WTC11 (cell line): ENCODE data around the gene ANAPC4. TPM values are rescaled to one million over a fixed set of nuclear protein-coding genes. Genes with fewer than 3 reads are reported as not detected.

Source experiments
- ATAC-seq: fragments of 200-7000 bp; cut with Tn5 transposase; 2 replicates; pipeline ENCODE4 v1.10.0; 2021; ENCODE audit warnings: mild to moderate bottlenecking, moderate library complexity
- CTCF ChIA-PET: fragments of 300-600 bp; sonication (Branson Sonifier 250); formaldehyde crosslinking; loops from one replicate; lab custom pipeline; 2021; ENCODE audit warnings: antibody characterized with exemption; lab: Charles Lee
- POLR2A ChIA-PET: fragments of 350-600 bp; sonication (Branson Sonifier 250); formaldehyde crosslinking; loops from one replicate; lab custom pipeline; 2021; ENCODE audit warnings: antibody characterized with exemption; lab: Charles Lee
- DNase-seq: peaks from one replicate; pipeline ENCODE4 v3.0.0; 2021; ENCODE audit warnings: low spot score
- H3K27ac Mint-ChIP-seq: 2 replicates; pipeline ENCODE4 v1.8.0; 2021; ENCODE audit warnings: mixed read lengths
- H3K27me3 Mint-ChIP-seq: 2 replicates; pipeline ENCODE4 v1.8.0; 2021; ENCODE audit warnings: low read depth, mild to moderate bottlenecking, moderate library complexity, mixed read lengths
- H3K36me3 Mint-ChIP-seq: 2 replicates; pipeline ENCODE4 v1.8.0; 2021; ENCODE audit warnings: mixed read lengths
- H3K4me1 Mint-ChIP-seq: 2 replicates; pipeline ENCODE4 v1.8.0; 2022; ENCODE audit warnings: mixed read lengths
- H3K4me3 Mint-ChIP-seq: 2 replicates; pipeline ENCODE4 v1.8.0; 2021; ENCODE audit warnings: mild to moderate bottlenecking, moderate library complexity, mixed read lengths
- H3K9me3 Mint-ChIP-seq: 2 replicates; pipeline ENCODE4 v1.8.0; 2021; ENCODE audit warnings: mixed read lengths
- AFF4 ChIP-seq: sonication (generic); formaldehyde crosslinking; IDR thresholded peaks from 2 replicates; pipeline ENCODE4 v1.8.1; 2023; ENCODE audit warnings: mild to moderate bottlenecking, missing genetic modification reagents, borderline replicate concordance
- CBFB ChIP-seq: sonication (generic); formaldehyde crosslinking; IDR thresholded peaks from 2 replicates; pipeline ENCODE4 v1.8.1; 2022; ENCODE audit warnings: mild to moderate bottlenecking, low read depth, missing genetic modification reagents
- CDX4 ChIP-seq: fragments of 250-450 bp; sonication (Bioruptor Pico); IDR thresholded peaks from 2 replicates; pipeline ENCODE4 v1.9.0; 2021; ENCODE audit warnings: moderate library complexity, mild to moderate bottlenecking, inconsistent platforms, borderline replicate concordance
- CTCF ChIP-seq: fragments of 200-600 bp; IDR thresholded peaks from 2 replicates; pipeline ENCODE4 v1.8.0; 2022; ENCODE audit warnings: antibody characterized with exemption
- E2F5 ChIP-seq: sonication (generic); formaldehyde crosslinking; IDR thresholded peaks from 2 replicates; pipeline ENCODE4 v1.8.1; 2022; ENCODE audit warnings: mild to moderate bottlenecking, moderate library complexity, missing genetic modification reagents
- FOXK1 ChIP-seq: sonication (generic); formaldehyde crosslinking; IDR thresholded peaks from 2 replicates; pipeline ENCODE4 v1.8.0; 2022; ENCODE audit warnings: mild to moderate bottlenecking, moderate library complexity, missing genetic modification reagents
- FOXP1 ChIP-seq: sonication (generic); formaldehyde crosslinking; IDR thresholded peaks from 2 replicates; pipeline ENCODE4 v1.8.0; 2022; ENCODE audit warnings: missing genetic modification reagents, mild to moderate bottlenecking, moderate library complexity, borderline replicate concordance
- HMGA2 ChIP-seq: fragments of 250-450 bp; sonication (Bioruptor Pico); IDR thresholded peaks from 2 replicates; pipeline ENCODE4 v1.4.0; 2021; ENCODE audit warnings: mild to moderate bottlenecking, moderate library complexity
- HMGXB4 ChIP-seq: sonication (generic); formaldehyde crosslinking; IDR thresholded peaks from 2 replicates; pipeline ENCODE4 v1.8.1; 2023; ENCODE audit warnings: mild to moderate bottlenecking, moderate library complexity, missing genetic modification reagents
- IRF2 ChIP-seq: sonication (generic); formaldehyde crosslinking; IDR thresholded peaks from 2 replicates; pipeline ENCODE4 v1.8.0; 2022; ENCODE audit warnings: low read depth, missing genetic modification reagents, borderline replicate concordance
- MYBL2 ChIP-seq: sonication (generic); formaldehyde crosslinking; IDR thresholded peaks from 2 replicates; pipeline ENCODE4 v1.8.1; 2023; ENCODE audit warnings: mild to moderate bottlenecking, moderate library complexity, missing genetic modification reagents
- NFATC4 ChIP-seq: fragments of 250-450 bp; sonication (Bioruptor Pico); IDR thresholded peaks from 2 replicates; pipeline ENCODE4 v1.9.0; 2021; ENCODE audit warnings: mild to moderate bottlenecking
- NFYB ChIP-seq: sonication (generic); formaldehyde crosslinking; conservative IDR thresholded peaks from 2 replicates; pipeline ENCODE4 v1.8.0; 2022; ENCODE audit warnings: low read depth, missing genetic modification reagents
- OVOL2 ChIP-seq: fragments of 250-450 bp; sonication (Bioruptor Pico); IDR thresholded peaks from 2 replicates; pipeline ENCODE4 v1.9.0; 2021; ENCODE audit warnings: mild to moderate bottlenecking, borderline replicate concordance
- SOX15 ChIP-seq: fragments of 250-450 bp; sonication (Bioruptor Pico); IDR thresholded peaks from 2 replicates; pipeline ENCODE4 v1.9.0; 2021; ENCODE audit warnings: mild to moderate bottlenecking
- SP1 ChIP-seq: sonication (generic); formaldehyde crosslinking; conservative IDR thresholded peaks from 2 replicates; pipeline ENCODE4 v1.8.1; 2022; ENCODE audit warnings: missing genetic modification reagents
- TCF7 ChIP-seq: sonication (generic); formaldehyde crosslinking; IDR thresholded peaks from 2 replicates; pipeline ENCODE4 v1.8.0; 2022; ENCODE audit warnings: mild to moderate bottlenecking, low read depth, missing genetic modification reagents, moderate library complexity
- TP53 ChIP-seq: sonication (generic); formaldehyde crosslinking; IDR thresholded peaks from 2 replicates; pipeline ENCODE4 v1.8.1; 2023; ENCODE audit warnings: mild to moderate bottlenecking, missing genetic modification reagents
- ZNF232 ChIP-seq: sonication (generic); formaldehyde crosslinking; IDR thresholded peaks from 2 replicates; pipeline ENCODE4 v1.8.0; 2022; ENCODE audit warnings: mild to moderate bottlenecking, missing genetic modification reagents
- ZNF423 ChIP-seq: fragments of 250-450 bp; sonication (Bioruptor Pico); IDR thresholded peaks from 2 replicates; pipeline ENCODE4 v2.1.2; 2022; ENCODE audit warnings: mild to moderate bottlenecking, moderate library complexity
- total RNA-seq: library from RNA; stranded (reverse); gene quantifications from 3 replicates; pipeline ENCODE4 v1.2.3, GENCODE V29; 2021

ANAPC4 gene
- total RNA-seq, 1 experiment from 2014 or later, result 40.5 TPM

GRCh38 chr4:25397305-25397704 lies 20.2 kb downstream of the ANAPC4 start (continued):
- no peak for TF ChIP-seq FOXK1 (CRISPR knock-in tag)
- TF ChIP-seq FOXP1 (CRISPR knock-in tag), result no peak
- TF ChIP-seq SOX15 (CRISPR knock-in tag), result no peak
- TF ChIP-seq OVOL2 (CRISPR knock-in tag), result no peak

- no peak for DNase-seq
- TF ChIP-seq SOX15 (CRISPR knock-in tag) (no peak), E2F5 (no peak), AFF4 (CRISPR knock-in tag) (no peak), CBFB (no peak), ZNF232 (no peak), TP53 (CRISPR knock-in tag) (no peak), IRF2 (no peak), OVOL2 (CRISPR knock-in tag) (no peak), HMGXB4 (CRISPR knock-in tag) (no peak), ZNF423 (CRISPR knock-in tag) (no peak), SP1 (CRISPR knock-in tag) (no peak), NFYB (CRISPR knock-in tag) (no peak), TCF7 (CRISPR knock-in tag) (no peak), CDX4 (CRISPR knock-in tag) (no peak), NFATC4 (CRISPR knock-in tag) (no peak), HMGA2 (CRISPR knock-in tag) (no peak), MYBL2 (no peak), CTCF (no peak)
- no peak for ATAC-seq
- POLR2A ChIA-PET, result no interaction called here
- Mint-ChIP-seq H3K27me3 (no peaks in the 10 kb centered on the region), H3K4me3 (no peak overlapping the region), H3K36me3 (peaks cover 60% of the 10 kb centered on the region), H3K4me1 (no peaks in the 10 kb centered on the region), H3K9me3 (peaks cover 4% of the 10 kb centered on the region), H3K27ac (no peak overlapping the region)
- CTCF ChIA-PET, result no interaction called here
These were observed 22.4 kb downstream of the ANAPC4 start for GRCh38 chr4:25399510-25399909.
